H54 (cell line): ENCODE measurements around the gene VMAC.
A peak's percentile ranks its signal among the peaks of the same experiment; 100 is the strongest.

Experiments
- DNase-seq: peaks from one replicate; pipeline ENCODE4 v3.0.0; 2011; ENCODE audit warnings: low spot score, mixed read lengths; ENCODE audit not compliant: insufficient read length
- FAIRE-seq: peaks from 3 replicates; lab custom pipeline; 2011; peaks lifted over from hg19 to GRCh38; lab: Jason Lieb, UNC
- POLR2A ChIP-seq: IDR thresholded peaks from 2 replicates; pipeline ENCODE4 v1.6.1; 2011; ENCODE audit warnings: low read depth, mild to moderate bottlenecking, low read length

Gene VMAC

GRCh38 chr19:5893296-5893903 lies 11.3 kb upstream of the VMAC start:
- FAIRE-seq (no peak), DNase-seq (no peak)
- TF ChIP-seq POLR2A = no peak

- no peak for FAIRE-seq
- TF ChIP-seq POLR2A = no peak
- DNase-seq = no peak
Observed at GRCh38 chr19:5893907-5894703, 10.6 kb upstream of the VMAC start.

GRCh38 chr19:5894704-5895349 lies 9.8 kb upstream of the VMAC start:
- no peak for TF ChIP-seq POLR2A
- no peak for DNase-seq
- no peak for FAIRE-seq

DNA sequence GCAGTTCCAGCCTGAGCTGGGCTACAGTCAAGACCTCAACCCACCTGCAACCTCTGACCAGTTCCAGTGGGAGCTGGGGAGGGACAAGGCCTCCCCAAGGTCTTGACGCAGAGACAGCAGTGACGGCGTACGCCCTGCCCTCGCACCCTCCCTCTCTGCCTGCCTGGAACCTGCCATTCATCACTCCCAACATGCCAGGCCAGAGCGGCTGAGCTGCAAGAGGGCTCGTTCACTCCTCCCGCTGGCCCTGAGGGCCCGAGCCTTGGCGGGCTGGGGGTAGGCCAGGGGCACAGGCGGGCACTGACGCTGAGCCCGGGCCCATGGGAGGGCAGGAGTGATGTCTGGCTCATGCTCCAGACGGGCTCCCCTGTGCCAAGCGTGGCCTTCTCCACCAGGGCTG lies 9.3 kb upstream of the VMAC start:
- FAIRE-seq = no peak
- no peak for TF ChIP-seq POLR2A

DNA sequence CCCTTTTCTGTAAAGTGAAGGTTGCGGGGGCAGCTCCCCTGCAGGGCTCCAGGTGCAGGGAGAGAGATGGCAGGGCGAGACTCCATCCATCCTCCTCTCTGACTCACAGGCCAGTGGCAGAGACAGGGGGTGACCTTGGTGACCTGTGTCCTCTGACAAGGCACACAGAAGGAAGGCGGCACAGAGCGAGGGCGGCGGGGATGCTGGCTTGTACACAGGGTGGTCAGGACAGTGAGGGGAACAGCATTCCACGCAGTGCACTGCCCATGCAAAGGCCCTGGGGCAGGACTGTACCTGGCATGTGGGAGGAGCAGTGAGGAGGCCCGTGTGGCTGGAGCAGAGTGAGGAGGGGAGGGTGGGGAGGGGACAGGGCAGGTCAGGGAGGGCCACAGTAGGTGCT lies 8.8 kb upstream of the VMAC start:
- no peak for TF ChIP-seq POLR2A
- no peak for FAIRE-seq
- no peak for DNase-seq

More for the DNA sequence above, 9.3 kb upstream of the VMAC start:
- DNase-seq = no peak

- FAIRE-seq = no peak
Observed at GRCh38 chr19:5896365-5897076, 8.2 kb upstream of the VMAC start.

GRCh38 chr19:5897189-5897969 lies 7.3 kb upstream of the VMAC start:
- FAIRE-seq = no peak
- no peak for DNase-seq
- TF ChIP-seq POLR2A = no peak

More at GRCh38 chr19:5896365-5897076, 8.2 kb upstream of the VMAC start:
- no peak for TF ChIP-seq POLR2A
- no peak for DNase-seq

GRCh38 chr19:5899728-5900526 lies 4.7 kb upstream of the VMAC start:
- FAIRE-seq = no peak
- no peak for DNase-seq
- no peak for TF ChIP-seq POLR2A

GRCh38 chr19:5900976-5901375 lies 3.7 kb upstream of the VMAC start:
- no peak for FAIRE-seq
- TF ChIP-seq POLR2A = no peak
- no peak for DNase-seq

DNA sequence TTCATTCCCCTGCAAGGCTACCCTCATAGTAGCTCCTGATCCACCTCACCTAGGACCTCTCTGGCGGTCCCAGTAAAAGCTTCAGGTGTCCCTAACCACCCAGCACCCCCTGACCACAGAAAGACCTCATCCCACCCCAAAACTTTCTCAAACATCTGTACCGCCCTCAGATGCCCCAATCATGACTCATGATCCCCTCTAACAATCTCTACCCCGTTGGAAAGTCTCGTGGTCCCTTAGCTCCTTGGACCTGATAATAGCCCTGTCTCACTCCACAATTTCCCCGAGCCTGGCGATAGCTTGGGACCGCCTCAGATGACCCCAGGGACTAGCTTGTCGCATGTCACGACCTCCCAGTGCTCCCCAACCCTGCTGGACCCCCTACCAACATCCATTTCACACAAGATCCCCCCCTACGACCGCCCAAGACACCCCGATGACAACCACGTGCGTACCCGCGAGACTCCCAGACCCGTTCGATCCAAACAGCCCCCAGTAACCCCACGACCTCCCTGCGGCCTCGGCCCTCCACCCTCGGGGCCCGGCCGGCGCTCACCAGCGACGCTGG lies 1.5 kb upstream of the VMAC start:
- FAIRE-seq = no peak
- peak; percentile 45 for DNase-seq
- no peak for TF ChIP-seq POLR2A

DNA sequence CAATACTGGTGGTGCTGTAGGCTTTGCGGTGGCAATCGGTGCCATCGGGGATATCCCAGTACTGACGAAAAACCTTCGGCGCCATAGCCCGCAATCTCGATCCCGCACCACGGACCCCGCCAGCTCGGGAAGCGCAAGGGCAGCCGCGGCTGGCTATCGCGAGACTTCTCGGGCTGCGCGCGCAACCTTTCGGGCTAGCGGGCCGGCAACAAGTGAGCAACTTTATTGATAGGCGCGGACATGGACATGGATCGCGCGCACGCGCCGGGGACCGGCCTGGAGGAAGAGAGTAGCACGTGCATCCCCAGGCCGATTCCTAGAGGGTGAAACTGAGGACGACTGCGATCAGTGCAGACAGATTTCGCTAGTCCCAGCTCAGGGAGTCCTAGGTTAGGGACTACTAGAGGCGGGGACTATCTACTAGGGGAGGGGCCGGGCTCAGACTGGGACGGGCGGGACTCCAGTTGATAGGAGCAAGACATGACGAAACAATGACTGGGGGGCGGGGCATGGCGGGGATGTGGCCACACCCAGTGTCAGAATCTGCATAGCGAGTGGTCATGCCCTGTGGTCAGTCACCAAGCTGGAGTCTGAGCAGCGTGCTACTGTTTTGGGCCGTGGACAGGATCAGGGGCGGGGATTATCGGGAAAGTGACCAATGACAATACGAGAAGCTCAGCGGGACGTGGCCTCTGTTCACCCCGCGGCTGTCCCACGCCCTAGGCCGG lies 884 bp upstream of the VMAC start, which contains the start of gene NDUFA11:
Gene NDUFA11 (minus strand): TSS at position 167 of the 728 bp plus-strand sequence. CDS start 82 bp downstream, at position 85.
- FAIRE-seq = no peak
- TF ChIP-seq POLR2A = peak; percentile 72
- DNase-seq = peak; percentile 93
